Measurements from ENCODE around the gene ZNF75A.

Gene ZNF75A

GRCh38 chr16:3347586-3347985 lies 42.3 kb downstream of the ZNF75A start:
- CTCF ChIA-PET, result no interaction called here
- Histone ChIP-seq H3K4me3 (ENCODE audit: low read depth, low read length) (no peak overlapping the region), H3K9me3 (ENCODE audit: control insufficient read depth, insufficient read depth, low read depth, low read length) (no peaks in the 10 kb centered on the region), H3K27ac (ENCODE audit: extremely low read depth, low read depth, low read length) (no peak overlapping the region), H3K4me1 (ENCODE audit: control insufficient read depth, insufficient read depth, low read length) (no peaks in the 10 kb centered on the region), H3K36me3 (ENCODE audit: control insufficient read depth in 2 of 2, insufficient read depth in 1 of 2, low read length in 2 of 2) (no peaks in the 10 kb centered on the region)
- POLR2A ChIA-PET, result no interaction called here
- TF ChIP-seq ZSCAN4 (tag by site-specific recombination; IDR thresholded peaks at IDR 0.05) (peak; percentile 83), ZNF324 (tag by site-specific recombination; IDR thresholded peaks at IDR 0.05) (no peak), ZNF623 (tag by site-specific recombination; IDR thresholded peaks at IDR 0.05) (no peak), ZNF600 (tag by site-specific recombination; IDR thresholded peaks at IDR 0.05) (no peak), ZNF18 (tag by site-specific recombination; IDR thresholded peaks at IDR 0.05) (no peak), GLI4 (tag by site-specific recombination; IDR thresholded peaks at IDR 0.05) (no peak), ZNF24 (tag by site-specific recombination; IDR thresholded peaks at IDR 0.05) (no peak), ZNF837 (tag by site-specific recombination; IDR thresholded peaks at IDR 0.05) (no peak)

GRCh38 chr16:3348547-3349167 lies 43.4 kb downstream of the ZNF75A start:
- Histone ChIP-seq H3K9me3 (ENCODE audit: control insufficient read depth, insufficient read depth, low read depth, low read length) (no peaks in the 10 kb centered on the region), H3K27ac (ENCODE audit: extremely low read depth, low read depth, low read length) (no peak overlapping the region), H3K36me3 (ENCODE audit: control insufficient read depth in 2 of 2, insufficient read depth in 1 of 2, low read length in 2 of 2) (no peaks in the 10 kb centered on the region), H3K4me1 (ENCODE audit: control insufficient read depth, insufficient read depth, low read length) (no peaks in the 10 kb centered on the region), H3K4me3 (ENCODE audit: low read depth, low read length) (no peak overlapping the region)
- peak; percentile 84 for TF ChIP-seq SCRT2 (tag by site-specific recombination; IDR thresholded peaks at IDR 0.05)
- no peak for TF ChIP-seq ZNF248 (tag by site-specific recombination; IDR thresholded peaks at IDR 0.05)
- TF ChIP-seq ZNF692 (tag by site-specific recombination; IDR thresholded peaks at IDR 0.05), result peak; percentile 88
- peak; percentile 68; the same call in 1 of the 2 replicates for TF ChIP-seq ZFP69B (tag by site-specific recombination; IDR thresholded peaks at IDR 0.05)
- ChIA-PET POLR2A (no interaction called here), CTCF (no interaction called here)

- no peaks in the 10 kb centered on the region for H3K36me3 ChIP-seq (ENCODE audit: control insufficient read depth in 2 of 2, insufficient read depth in 1 of 2, low read length in 2 of 2)
- ChIA-PET POLR2A (no interaction called here), CTCF (no interaction called here)
- no peaks in the 10 kb centered on the region for H3K4me1 ChIP-seq (ENCODE audit: control insufficient read depth, insufficient read depth, low read length)
- H3K27ac ChIP-seq (ENCODE audit: extremely low read depth, low read depth, low read length), result no peak overlapping the region
- TF ChIP-seq AEBP2 (tag by site-specific recombination; IDR thresholded peaks at IDR 0.05; ENCODE audit: borderline replicate concordance), result no peak
- no peaks in the 10 kb centered on the region for H3K9me3 ChIP-seq (ENCODE audit: control insufficient read depth, insufficient read depth, low read depth, low read length)
- H3K4me3 ChIP-seq (ENCODE audit: low read depth, low read length), result no peak overlapping the region
Measured at GRCh38 chr16:3349175-3349574, 43.9 kb downstream of the ZNF75A start.

GRCh38 chr16:3355589-3355988 lies 50.3 kb downstream of the ZNF75A start, which contains the start of gene OR2C1:
Gene OR2C1, plus strand, starts transcription at chr16:3355889. Its CDS starts 52 bp downstream, at chr16:3355941.
- H3K9me3 ChIP-seq (ENCODE audit: control insufficient read depth, insufficient read depth, low read depth, low read length), result no peaks in the 10 kb centered on the region
- CTCF ChIA-PET, result no interaction called here
- no peaks in the 10 kb centered on the region for H3K36me3 ChIP-seq (ENCODE audit: control insufficient read depth in 2 of 2, insufficient read depth in 1 of 2, low read length in 2 of 2)
- H3K4me1 ChIP-seq (ENCODE audit: control insufficient read depth, insufficient read depth, low read length), result no peaks in the 10 kb centered on the region
- no peak within 1 kb of the TSS for H3K4me3 ChIP-seq (ENCODE audit: low read depth, low read length)
- POLR2A ChIA-PET, result no interaction called here
- no peak within 1 kb of the TSS for H3K27ac ChIP-seq (ENCODE audit: extremely low read depth, low read depth, low read length)
- TF ChIP-seq ZNF544 (tag by site-specific recombination; IDR thresholded peaks at IDR 0.05) (no peak), KLF10 (tag by site-specific recombination; IDR thresholded peaks at IDR 0.05) (no peak), ZSCAN5A (tag by site-specific recombination; IDR thresholded peaks at IDR 0.05) (no peak), ZNF302 (tag by site-specific recombination; IDR thresholded peaks at IDR 0.05; ENCODE audit: low read depth) (no peak), ELK4 (IDR thresholded peaks at IDR 0.05; ENCODE audit: borderline replicate concordance, low read depth, low read length) (no peak), ZNF626 (tag by site-specific recombination; IDR thresholded peaks at IDR 0.05) (no peak)

Measured in HEK293 (cell line).